ENCODE measurements around the gene CSTF1.

DNA sequence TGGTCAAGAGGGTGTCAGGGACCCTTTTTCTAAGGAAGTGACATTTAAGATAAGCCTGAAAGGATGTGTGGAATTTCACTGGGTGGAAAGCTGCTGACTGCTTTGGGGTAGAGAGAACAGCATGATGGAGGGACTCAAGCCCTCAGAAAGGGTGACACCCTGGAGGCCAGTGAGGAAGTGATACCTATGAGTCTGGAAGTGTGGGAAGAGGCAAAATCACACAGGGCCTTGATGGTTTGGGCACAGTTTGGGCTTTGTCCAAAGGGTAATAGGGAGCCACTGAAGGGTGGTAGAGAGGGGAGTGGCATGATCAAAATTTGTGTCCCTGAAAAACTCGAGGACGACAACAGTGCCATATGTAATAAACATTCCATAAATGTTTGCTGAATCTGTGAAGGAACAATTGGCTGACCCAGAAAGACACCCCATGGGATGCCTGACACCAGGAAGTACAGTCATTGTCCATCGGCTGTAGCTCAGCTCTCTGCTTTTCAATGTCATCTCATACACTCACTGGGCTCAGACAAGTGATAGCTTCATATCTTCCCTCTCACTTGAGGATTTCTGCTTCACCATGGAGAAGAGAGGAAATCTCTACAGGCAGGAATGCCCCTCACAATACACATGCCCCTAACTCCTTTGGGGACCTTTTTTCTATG lies 40.9 kb downstream of the CSTF1 start:
- TF ChIP-seq CTCF (IDR thresholded peaks at IDR 0.05; ENCODE audit: low read length): no peak
- no peak for TF ChIP-seq EZH2 (optimal IDR thresholded peaks at IDR 0.05; ENCODE audit: low read depth, low read length)

Data from MM.1S (cell line).